Measurements from ENCODE around the gene GFER.

DNA sequence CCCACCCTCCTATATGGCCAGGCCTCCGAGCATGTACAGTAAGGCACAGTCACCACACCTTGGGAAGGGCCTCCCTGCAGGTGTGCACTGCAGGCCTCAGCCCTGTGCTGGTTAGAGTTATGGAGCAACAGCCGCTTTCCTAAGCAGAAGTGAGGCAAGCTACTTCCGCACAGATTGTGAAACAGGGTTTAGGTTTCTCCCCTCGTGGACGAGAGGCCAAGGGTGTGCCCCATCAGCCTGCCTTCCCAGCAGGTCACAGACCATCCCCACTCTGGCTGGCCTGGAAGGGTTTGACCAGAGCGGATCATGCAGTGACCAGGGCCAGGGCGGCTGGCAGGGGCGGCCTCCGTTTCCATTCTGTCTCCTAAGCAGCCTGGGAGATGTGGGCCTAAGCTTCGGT lies 45.7 kb upstream of the GFER start:
- TF ChIP-seq CSDC2 (CRISPR knock-in tag; IDR thresholded peaks at IDR 0.05) = no peak
- TF ChIP-seq ARNTL (CRISPR knock-in tag; IDR thresholded peaks at IDR 0.05; ENCODE audit: borderline replicate concordance, low read depth) = no peak
- TF ChIP-seq ZFP3 (CRISPR knock-in tag; IDR thresholded peaks at IDR 0.05) = no peak
- no peak for TF ChIP-seq ESRRG (CRISPR knock-in tag; IDR thresholded peaks at IDR 0.05)

Measured in SK-N-SH treated with all-trans-retinoic acid at 6 μM for 48 hours (cell line).